ENCODE data around the gene NOA1. TPM values are rescaled to one million over a fixed set of nuclear protein-coding genes. Genes with fewer than 3 reads are reported as not detected.

NOA1 gene
- total and polyA plus RNA-seq, 2 of the 8 experiments (the other 6 are each of a cell fraction or from before 2014, with no cell fraction given) = 24.3 to 28.1 TPM

GRCh38 chr4:56940971-56941370 lies 36.4 kb downstream of the NOA1 start:
- H3K36me3 ChIP-seq (ENCODE audit: control insufficient read depth in 2 of 4, insufficient read depth in 4 of 4, low read length in 3 of 4) = no peaks in the 10 kb centered on the region; a peak in 2 of 8 replicates

More at GRCh38 chr4:56940971-56941370, 36.4 kb downstream of the NOA1 start:
- Histone ChIP-seq H3K23me2 (ENCODE audit: low read depth, low read length) (no peaks in the 10 kb centered on the region), H3K27ac (ENCODE audit: low read depth, low read length) (no peak overlapping the region), H4K20me1 (replicated peaks in 1 of 2; ENCODE audit: control insufficient read depth in 1 of 2, insufficient read depth in 2 of 2, low read length in 2 of 2) (no peaks in the 10 kb centered on the region), H2BK120ac (replicated peaks; ENCODE audit: low read depth, low read length) (no peak overlapping the region), H3K9ac (replicated peaks in 1 of 4; ENCODE audit: extremely low read depth in 1 of 4, low read depth in 3 of 4, low read length in 3 of 4) (no peak overlapping the region), H3K4ac (replicated peaks; ENCODE audit: insufficient read length, low read depth, low read length) (no peak overlapping the region), H2AK5ac (ENCODE audit: low read depth, low read length) (no peak overlapping the region), H4K5ac (ENCODE audit: insufficient read length, low read depth, low read length) (no peak overlapping the region), H3K23ac (ENCODE audit: insufficient read length) (no peak overlapping the region), H2BK20ac (ENCODE audit: low read length) (no peak overlapping the region), H3K18ac (ENCODE audit: extremely low read depth, low read length) (no peak overlapping the region), H3K79me1 (ENCODE audit: low read depth, low read length) (no peaks in the 10 kb centered on the region), H3K14ac (ENCODE audit: insufficient read length) (no peak overlapping the region), H3K56ac (replicated peaks; ENCODE audit: insufficient read length, low read depth, low read length) (no peak overlapping the region), H3K9me3 (ENCODE audit: insufficient read depth in 2 of 2, low read depth in 1 of 2, low read length in 1 of 2) (no peaks in the 10 kb centered on the region), H2BK12ac (ENCODE audit: low read depth, low read length) (no peak overlapping the region), H2BK15ac (ENCODE audit: low read length) (no peak overlapping the region), H3K27me3 (replicated peaks in 1 of 4; ENCODE audit: control insufficient read depth in 3 of 4, extremely low read depth in 1 of 4, insufficient read depth in 3 of 4, low read length in 3 of 4) (no peaks in the 10 kb centered on the region), H3K79me2 (ENCODE audit: control insufficient read depth in 1 of 2, insufficient read depth in 2 of 2, low read length in 2 of 2) (no peaks in the 10 kb centered on the region), H4K91ac (replicated peaks; ENCODE audit: insufficient read length, low read length) (no peak overlapping the region), H3K4me2 (ENCODE audit: insufficient read depth in 1 of 2, low read depth in 2 of 2, low read length in 2 of 2) (no peak overlapping the region), H4K8ac (ENCODE audit: extremely low read depth, insufficient read depth, low read length) (no peak overlapping the region), H3K4me1 (replicated peaks in 1 of 4; ENCODE audit: control insufficient read depth in 3 of 4, insufficient read depth in 4 of 4, low read length in 3 of 4) (no peaks in the 10 kb centered on the region), H3K4me3 (ENCODE audit: extremely low read depth in 1 of 4, insufficient read depth in 2 of 4, low read depth in 3 of 4, low read length in 4 of 4) (no peak overlapping the region), H2BK5ac (ENCODE audit: low read depth, low read length) (no peak overlapping the region), H2AFZ (ENCODE audit: low read length) (no peak overlapping the region)
- DNase-seq (ENCODE audit: low read depth in 1 of 2, low spot score in 2 of 2) (no peak), FAIRE-seq (no peak)
- ChIA-PET CTCF (ENCODE audit: partially characterized antibody) (interaction anchor here (1.2 to 1.4 kb wide), 2 partner anchors 8 to 208 kb away, joined by 3 read pairs; no protein-coding TSS in a partner anchor), POLR2A (ENCODE audit: partially characterized antibody) (interaction anchor here (1.1 to 2.0 kb wide), 5 partner anchors 9 to 33 kb away, joined by 3 to 6 read pairs (median 4); partner anchors contain the start of gene REST)
- TF ChIP-seq JUND (IDR thresholded peaks at IDR 0.05; ENCODE audit: low read length) (no peak), E2F6 (IDR thresholded peaks at IDR 0.05) (no peak), POLR2A (IDR thresholded peaks at IDR 0.05; ENCODE audit: control extremely low read depth in 1 of 2, low read depth in 2 of 2, low read length in 2 of 2) (no peak), SIX5 (IDR thresholded peaks at IDR 0.05; ENCODE audit: low read depth, low read length) (no peak), JUN (IDR thresholded peaks at IDR 0.05; ENCODE audit: low read depth, low read length) (no peak), CBX5 (IDR thresholded peaks at IDR 0.05; ENCODE audit: low read depth, low read length) (no peak), FOSL1 (IDR thresholded peaks at IDR 0.05; ENCODE audit: insufficient read depth, low read depth, low read length) (no peak), HDAC6 (IDR thresholded peaks at IDR 0.05; ENCODE audit: low read depth, low read length) (no peak), BRCA1 (IDR thresholded peaks at IDR 0.05; ENCODE audit: low read depth, low read length) (no peak), TEAD4 (IDR thresholded peaks at IDR 0.05; ENCODE audit: low read depth, low read length) (no peak), CEBPB (IDR thresholded peaks at IDR 0.05; ENCODE audit: low read depth, low read length) (no peak), EGR1 (IDR thresholded peaks at IDR 0.05; ENCODE audit: borderline replicate concordance, low read depth, low read length) (no peak), ZNF274 (IDR thresholded peaks at IDR 0.05; ENCODE audit: borderline replicate concordance, extremely low read depth, low read length) (no peak), MAX (IDR thresholded peaks at IDR 0.05) (no peak)

Measured in H1 (cell line).